HG02798 (cell line): ENCODE measurements around the gene RBBP8.
"Not testable (repeated sequence)": the region's sequence is repeated elsewhere in the genome, so short reads cannot be mapped to it uniquely, and the experiment has no call there.

Source experiments
- ATAC-seq: cut with Tn5 transposase; IDR thresholded peaks from one replicate; pipeline ENCODE4 v1.9.1; 2021; ENCODE audit warnings: mild to moderate bottlenecking; ENCODE audit not compliant: unreplicated experiment, poor library complexity

RBBP8 gene

DNA sequence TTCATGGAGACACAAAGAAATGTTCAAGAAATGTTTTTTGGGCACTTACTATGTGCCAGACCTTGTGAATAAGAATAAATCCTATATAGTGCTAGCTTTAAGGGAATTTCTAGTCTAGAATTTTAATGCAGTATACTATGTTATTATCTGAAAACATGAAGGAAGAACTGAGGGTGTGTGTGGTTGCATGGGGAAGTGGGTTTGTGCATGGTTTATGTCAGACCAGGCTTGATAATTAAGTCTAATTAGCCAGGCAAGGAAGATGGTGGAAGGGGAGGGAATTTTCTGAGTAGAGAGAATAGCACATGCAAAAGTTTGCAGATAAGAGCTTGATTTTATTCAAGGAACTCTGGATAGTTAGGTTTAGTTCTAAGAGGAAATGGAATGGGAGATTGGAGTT, 6.5 kb downstream of the RBBP8 start:
- no peak for ATAC-seq

GRCh38 chr18:22943847-22944246, 10.7 kb downstream of the RBBP8 start:
- ATAC-seq, result no peak

- no peak for ATAC-seq
Observed at GRCh38 chr18:22946217-22946616, 13.1 kb downstream of the RBBP8 start.

DNA sequence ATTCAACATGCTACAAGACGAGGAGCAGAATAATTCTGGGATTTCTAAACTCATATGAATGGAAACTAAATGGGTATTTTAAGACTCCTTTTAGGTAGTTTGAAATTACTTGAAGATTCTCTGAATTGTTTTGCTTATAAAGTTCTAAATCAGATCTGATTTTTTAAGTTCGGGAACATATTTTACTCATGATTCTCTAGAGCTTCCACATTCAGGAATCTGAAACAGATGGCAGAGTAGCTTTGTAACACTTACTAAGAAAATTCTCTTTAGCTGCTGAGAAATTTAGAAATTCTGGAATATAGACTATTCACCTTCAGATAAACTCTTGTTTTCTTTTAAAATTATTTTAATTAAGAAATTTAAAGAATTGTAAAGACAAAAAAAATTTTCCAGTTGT, 13.7 kb downstream of the RBBP8 start:
- no peak for ATAC-seq

GRCh38 chr18:22951823-22952222, 18.7 kb downstream of the RBBP8 start:
- no peak for ATAC-seq

DNA sequence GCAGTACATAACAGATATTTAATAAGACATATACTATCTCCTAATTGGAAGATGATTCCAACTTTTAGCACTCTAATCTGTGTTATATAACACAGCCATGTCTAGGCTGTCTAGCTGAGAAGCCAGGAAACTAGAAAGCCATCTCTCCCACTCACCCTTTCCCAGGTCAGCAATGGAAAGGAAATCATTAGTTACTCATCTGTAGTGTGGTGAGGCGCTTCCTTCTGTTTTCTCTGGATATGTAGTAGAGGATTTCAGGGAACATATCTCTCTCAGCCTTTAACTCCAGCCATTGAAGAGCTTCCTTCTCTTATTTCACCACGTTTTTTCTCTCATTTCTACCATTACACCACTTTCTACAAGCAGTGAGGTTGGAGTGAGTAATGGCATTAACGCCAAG, 19.4 kb downstream of the RBBP8 start:
- no peak for ATAC-seq

- not testable (repeated sequence) for ATAC-seq
Observed at GRCh38 chr18:22953982-22954381, 20.9 kb downstream of the RBBP8 start.

DNA sequence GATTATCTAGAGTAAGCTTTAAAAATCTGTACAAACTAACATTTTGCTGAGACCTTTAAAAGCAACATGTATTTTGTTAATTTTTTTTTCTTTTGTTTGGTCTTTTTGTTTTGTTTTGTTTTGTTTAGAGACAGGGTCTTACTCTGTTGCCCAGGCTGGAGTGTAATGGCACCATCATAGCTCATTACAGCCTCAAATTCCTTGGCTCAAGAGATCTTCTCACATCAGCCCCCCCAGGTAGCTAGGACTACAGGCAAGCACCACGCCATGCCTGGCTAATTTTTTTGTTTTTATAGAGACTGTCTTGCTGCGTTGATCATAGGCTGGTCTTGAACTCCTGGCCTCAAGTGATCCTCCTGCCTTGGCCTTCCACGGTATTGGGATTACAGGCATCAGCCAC, 23.1 kb downstream of the RBBP8 start:
- ATAC-seq, result no peak

GRCh38 chr18:22961156-22961555, 28.0 kb downstream of the RBBP8 start:
- ATAC-seq, result no peak

DNA sequence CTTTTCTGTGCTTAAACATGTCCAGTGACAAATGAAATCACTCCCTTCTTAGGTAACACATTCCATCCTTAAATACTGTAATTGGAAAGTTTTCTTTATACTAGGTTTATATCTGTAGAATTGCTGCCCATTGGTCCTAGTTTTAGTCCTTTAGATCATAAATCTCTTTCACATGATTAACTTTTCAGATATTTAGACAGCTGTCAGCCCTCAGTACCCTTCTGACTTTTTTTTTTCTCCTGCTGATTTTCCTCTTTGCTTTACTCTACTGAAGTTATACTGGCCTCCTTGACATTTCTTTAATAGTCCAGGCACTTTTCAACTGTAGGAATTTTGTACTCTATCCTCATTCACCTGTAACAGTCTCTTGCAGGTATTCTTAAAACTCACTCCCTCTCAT, 28.9 kb downstream of the RBBP8 start:
- ATAC-seq, result no peak

DNA sequence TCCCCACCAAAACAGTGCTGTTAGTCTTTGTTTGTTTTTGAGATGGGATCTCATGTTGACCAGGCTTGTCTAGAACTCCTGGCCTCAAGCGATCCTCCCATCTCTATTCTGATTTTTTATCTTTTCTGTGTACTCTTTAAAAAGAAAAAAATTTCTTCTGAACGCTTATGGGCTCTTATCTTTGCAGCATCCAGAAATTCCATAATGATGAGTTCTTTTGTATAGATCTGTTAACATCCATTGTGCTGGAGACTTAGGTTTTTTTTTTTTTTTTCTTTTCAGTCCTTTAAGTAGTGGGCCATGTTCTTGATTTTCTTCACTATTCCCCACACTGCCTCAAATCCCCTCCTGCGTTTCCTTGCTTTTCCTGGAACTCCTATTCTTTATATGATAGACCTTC, 31.0 kb downstream of the RBBP8 start:
- no peak for ATAC-seq

- ATAC-seq, result no peak
Observed at GRCh38 chr18:22964722-22965121, 31.6 kb downstream of the RBBP8 start.

DNA sequence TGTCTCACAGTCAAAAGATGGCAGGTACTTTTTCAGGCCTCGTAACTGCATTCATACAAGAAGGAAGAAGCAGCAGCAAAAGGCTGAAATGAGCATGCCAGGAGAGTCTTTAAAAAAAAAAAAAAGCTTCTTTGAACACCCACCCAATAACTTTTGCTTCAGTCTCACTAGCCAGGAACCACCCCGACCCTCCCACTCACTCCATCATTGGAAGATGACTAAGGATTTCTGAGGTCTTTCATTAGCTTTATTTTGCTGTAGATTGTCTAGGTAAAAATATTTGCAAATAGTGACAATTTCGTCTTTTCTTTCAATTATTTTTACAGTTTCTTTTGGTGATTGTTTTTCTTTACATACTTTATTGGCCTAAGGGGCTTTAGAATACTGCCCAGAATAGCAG, 37.9 kb downstream of the RBBP8 start:
- no peak for ATAC-seq

GRCh38 chr18:22974001-22974400, 40.9 kb downstream of the RBBP8 start:
- no peak for ATAC-seq

DNA sequence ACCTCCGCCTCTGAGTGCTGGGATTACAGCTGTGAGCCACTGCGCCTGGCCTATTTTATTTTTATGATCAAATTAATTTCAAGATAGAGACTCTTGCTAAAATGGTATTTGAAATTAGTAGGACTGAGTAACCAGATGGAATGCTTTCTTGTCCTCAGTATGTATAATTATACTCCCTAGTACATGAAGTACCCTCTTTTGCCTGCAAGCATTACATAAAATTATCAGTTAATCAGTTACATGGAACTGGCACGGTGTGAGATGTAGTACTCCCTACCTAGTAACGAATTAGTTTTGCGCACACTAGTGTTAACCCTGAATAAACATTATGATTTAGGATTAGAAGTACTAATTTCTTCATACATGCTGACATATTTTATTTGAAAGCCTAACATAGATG, 41.6 kb downstream of the RBBP8 start:
- no peak for ATAC-seq

- ATAC-seq, result no peak
Observed at GRCh38 chr18:22975508-22975907, 42.4 kb downstream of the RBBP8 start.

DNA sequence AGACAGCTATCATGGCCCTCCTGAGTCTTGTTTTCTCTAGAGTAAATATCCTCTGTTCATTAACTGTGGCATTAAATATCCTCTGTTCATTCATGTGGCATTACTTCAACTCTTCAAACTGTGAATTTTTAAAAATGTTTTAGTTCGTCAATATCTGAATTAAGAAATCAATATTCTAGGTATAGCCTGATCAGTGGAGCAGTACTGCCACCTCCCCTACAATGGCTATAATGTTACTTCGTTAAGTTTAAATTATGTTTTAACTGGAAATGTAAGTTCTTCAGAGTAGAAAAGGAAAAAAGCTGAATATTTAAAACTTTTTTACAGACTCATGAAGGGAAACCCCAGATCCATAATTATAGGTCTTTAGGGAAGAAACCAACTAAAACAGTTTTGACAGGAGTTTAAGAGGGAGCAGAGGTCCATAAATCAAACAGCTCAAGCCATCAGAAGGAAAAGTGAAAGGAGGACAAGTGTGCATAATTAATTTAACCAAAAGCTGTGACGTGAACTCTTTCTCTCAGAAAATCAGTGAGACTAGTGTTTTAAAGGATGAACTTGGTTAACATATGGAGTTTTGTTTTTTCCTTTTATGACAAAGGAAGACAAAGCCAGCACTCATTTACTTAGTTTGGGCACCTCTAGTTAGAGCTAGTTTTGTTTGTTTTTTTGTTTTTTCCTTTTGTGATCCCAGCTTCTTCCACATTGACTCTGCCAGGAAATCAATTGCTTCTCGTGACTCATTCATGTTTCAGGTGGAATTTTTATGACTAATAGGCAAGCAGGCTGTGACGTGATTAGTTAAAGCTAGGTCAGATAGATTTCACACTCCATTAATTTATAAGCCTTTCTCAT, 44.9 kb downstream of the RBBP8 start:
- no peak for ATAC-seq

GRCh38 chr18:22980394-22980793, 47.3 kb downstream of the RBBP8 start:
- ATAC-seq, result no peak

DNA sequence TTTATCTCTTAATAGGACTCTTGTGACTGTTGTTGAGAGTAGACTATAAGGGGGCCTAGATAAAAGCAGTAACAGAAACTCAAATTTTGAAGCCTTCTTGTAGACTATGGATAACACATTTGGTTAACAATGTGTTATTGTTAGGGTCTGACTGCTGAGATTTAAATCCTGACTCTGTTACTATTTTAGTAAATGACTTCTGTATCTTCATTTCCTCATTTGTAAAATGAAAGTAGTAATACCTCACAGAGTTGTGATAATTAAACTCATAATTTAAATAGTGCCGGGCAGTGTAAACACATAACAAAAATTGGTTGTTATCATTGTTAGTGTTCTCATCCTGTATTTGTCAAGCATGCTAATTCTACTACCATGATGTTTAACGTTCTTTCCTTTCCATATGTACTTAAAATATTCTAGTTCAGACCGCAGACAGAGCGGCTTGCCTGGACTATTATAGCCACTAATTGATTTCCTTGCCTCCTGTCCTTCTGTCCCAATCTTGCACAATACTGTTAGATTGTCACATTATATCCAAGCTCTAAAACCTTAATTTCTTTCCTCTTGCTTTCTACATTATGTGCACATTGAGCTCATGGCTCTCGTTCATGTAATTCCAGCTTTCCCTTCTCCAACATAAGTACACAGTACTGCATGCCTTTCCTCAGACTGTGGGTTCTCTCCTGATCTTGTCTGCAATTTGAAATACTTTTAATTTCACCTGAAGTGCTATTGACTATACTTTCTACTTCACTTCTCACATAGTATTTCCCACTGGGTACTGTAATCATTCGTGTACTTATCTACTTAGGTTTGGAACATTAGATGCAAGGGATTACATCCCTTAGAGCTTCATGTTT, 48.4 kb downstream of the RBBP8 start:
- ATAC-seq, result no peak

GRCh38 chr18:22983175-22983574, 50.0 kb downstream of the RBBP8 start:
- no peak for ATAC-seq

- ATAC-seq, result no peak
Observed at GRCh38 chr18:22985250-22985649, 52.1 kb downstream of the RBBP8 start.
